Airway epithelial cell (primary cell): Measurements from ENCODE around the gene ADNP2. TPM values are rescaled to one million over a fixed set of nuclear protein-coding genes. Genes with fewer than 3 reads are reported as not detected.

Experiments
- total RNA-seq: library from RNA; depleted of rRNA; stranded (reverse); fragments of >200 nt; gene quantifications from 2 replicates; pipeline ENCODE4 v1.2.3, GENCODE V29; 2015

Gene ADNP2, protein sequence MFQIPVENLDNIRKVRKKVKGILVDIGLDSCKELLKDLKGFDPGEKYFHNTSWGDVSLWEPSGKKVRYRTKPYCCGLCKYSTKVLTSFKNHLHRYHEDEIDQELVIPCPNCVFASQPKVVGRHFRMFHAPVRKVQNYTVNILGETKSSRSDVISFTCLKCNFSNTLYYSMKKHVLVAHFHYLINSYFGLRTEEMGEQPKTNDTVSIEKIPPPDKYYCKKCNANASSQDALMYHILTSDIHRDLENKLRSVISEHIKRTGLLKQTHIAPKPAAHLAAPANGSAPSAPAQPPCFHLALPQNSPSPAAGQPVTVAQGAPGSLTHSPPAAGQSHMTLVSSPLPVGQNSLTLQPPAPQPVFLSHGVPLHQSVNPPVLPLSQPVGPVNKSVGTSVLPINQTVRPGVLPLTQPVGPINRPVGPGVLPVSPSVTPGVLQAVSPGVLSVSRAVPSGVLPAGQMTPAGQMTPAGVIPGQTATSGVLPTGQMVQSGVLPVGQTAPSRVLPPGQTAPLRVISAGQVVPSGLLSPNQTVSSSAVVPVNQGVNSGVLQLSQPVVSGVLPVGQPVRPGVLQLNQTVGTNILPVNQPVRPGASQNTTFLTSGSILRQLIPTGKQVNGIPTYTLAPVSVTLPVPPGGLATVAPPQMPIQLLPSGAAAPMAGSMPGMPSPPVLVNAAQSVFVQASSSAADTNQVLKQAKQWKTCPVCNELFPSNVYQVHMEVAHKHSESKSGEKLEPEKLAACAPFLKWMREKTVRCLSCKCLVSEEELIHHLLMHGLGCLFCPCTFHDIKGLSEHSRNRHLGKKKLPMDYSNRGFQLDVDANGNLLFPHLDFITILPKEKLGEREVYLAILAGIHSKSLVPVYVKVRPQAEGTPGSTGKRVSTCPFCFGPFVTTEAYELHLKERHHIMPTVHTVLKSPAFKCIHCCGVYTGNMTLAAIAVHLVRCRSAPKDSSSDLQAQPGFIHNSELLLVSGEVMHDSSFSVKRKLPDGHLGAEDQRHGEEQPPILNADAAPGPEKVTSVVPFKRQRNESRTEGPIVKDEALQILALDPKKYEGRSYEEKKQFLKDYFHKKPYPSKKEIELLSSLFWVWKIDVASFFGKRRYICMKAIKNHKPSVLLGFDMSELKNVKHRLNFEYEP
- 13.6 and 20.0 TPM in 2 replicates for total RNA-seq

DNA sequence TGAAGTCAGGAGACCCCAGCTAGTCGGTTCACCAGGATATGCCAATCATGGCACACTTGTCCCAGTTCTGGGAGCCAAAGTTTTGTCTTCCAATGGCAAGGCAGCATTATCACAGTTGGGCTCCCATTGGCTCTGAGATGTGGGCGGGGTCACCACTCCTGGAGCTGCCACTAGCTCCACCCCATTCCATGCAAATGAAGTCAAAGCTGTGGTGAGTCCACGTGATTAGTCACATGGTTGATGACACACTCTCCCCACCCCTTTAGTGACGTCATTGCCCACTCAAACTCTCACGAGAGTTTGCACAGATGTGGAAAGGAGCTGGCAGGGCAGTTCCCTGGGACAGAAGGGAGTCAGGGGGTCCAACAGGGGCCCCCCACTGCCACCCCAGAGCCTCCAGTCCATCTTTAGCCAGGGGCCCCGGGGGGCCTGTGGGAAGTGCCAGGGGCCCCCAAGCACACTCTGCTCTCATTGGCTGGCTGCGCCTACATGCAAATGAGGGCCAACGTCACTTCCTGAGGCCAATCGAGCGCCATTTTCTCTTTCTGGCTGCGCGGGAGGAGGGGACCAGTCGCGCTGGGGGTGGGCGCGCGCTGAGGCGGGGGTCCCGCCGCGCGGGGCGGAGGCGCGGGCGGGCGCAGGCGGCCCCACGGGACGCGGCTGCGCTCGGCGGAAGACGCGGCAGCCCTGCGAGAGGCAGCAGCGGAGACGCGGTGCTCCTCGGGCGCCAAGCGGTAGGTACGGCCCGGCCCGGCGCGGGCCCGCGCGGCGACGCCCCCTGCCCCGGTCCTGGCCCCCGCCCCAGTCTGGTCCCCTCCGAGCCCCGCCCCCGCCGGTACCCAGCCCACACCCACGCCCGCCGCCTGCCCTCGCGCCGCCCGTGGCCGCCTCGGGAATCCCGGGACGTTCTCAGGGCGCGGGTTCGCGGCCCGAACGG is at the start of gene ADNP2:
Gene ADNP2 (plus strand): TSS at position 524 of the 937 bp plus-strand sequence. CDS start 8,281 bp downstream, outside the sequence.

Other genes starting within 250 kb of the ADNP2 start
- 49.1 and 49.4 TPM in 2 replicates for gene SLC66A2, start 157.6 kb upstream of the ADNP2 start, total RNA-seq
- gene HSBP1L1, start 144.6 kb upstream of the ADNP2 start, total RNA-seq, result 30.8 and 56.3 TPM in 2 replicates
- 64.0 and 74.2 TPM in 2 replicates for gene TXNL4A, start 120.7 kb upstream of the ADNP2 start, total RNA-seq
- 39.9 and 45.7 TPM in 2 replicates for gene RBFA, start 74.8 kb upstream of the ADNP2 start, total RNA-seq
- 24.3 and 38.8 TPM in 2 replicates for gene PARD6G, start 138.3 kb downstream of the ADNP2 start, total RNA-seq